GM12865 (cell line): ENCODE measurements around the gene CHCHD6.

ENCODE experiments used
- DNase-seq: peaks from one replicate; pipeline ENCODE4 v3.0.0; 2010; ENCODE audit warnings: low read depth
- H3K4me3 ChIP-seq: 2 replicates; pipeline ENCODE4 v1.5.1; 2011; ENCODE audit warnings: mild to moderate bottlenecking, low read depth, low read length, control low read depth
- CTCF ChIP-seq: IDR thresholded peaks from 2 replicates; pipeline ENCODE4 v1.5.1; 2011; ENCODE audit warnings: low read length, control low read depth, low read depth, inconsistent platforms; ENCODE audit not compliant: insufficient read depth; ENCODE audit errors: missing control alignments

Gene CHCHD6

DNA sequence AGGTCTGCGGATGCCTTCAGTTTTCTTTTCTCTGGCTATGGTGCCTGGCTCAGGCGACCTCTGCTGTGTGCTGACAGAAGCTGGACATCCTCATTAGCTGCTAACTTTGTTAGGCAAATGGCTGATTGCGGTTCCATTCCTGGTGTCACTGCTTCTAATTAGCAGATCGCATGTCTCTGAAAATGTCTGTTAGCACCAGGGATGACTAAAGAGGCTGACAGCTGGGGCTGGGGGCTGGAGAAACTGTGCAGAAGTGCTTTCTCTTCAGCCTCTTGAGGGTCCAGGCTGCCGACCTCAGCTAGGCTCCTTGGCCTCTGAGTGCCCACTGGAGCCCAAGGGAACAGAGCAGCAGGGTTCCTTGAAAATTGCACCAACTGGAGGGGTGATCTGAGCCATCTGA lies 39.3 kb downstream of the CHCHD6 start:
- TF ChIP-seq CTCF = no peak
- H3K4me3 ChIP-seq = no peak overlapping the region
- DNase-seq = no peak

DNA sequence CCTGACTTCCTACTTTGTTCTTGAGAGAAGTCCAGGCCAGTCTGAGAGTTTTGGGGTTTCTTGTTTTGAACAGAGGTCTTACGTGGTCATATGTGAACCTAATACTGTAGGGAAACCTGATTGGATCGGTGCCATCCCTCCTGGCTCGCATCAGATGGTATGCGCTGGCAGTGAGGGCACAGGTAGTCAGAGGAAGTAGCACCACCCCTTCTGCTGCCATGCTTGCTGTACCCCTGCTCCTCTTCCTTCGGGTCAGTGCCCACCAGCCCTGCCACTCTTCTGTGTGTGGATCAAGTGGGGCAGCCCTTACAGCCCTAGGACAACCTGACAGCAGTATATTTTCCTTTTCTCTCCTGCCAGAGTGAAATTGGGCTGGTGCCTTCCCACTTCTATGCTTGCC lies 39.7 kb downstream of the CHCHD6 start:
- DNase-seq = no peak
- H3K4me3 ChIP-seq = no peak overlapping the region
- TF ChIP-seq CTCF = no peak

DNA sequence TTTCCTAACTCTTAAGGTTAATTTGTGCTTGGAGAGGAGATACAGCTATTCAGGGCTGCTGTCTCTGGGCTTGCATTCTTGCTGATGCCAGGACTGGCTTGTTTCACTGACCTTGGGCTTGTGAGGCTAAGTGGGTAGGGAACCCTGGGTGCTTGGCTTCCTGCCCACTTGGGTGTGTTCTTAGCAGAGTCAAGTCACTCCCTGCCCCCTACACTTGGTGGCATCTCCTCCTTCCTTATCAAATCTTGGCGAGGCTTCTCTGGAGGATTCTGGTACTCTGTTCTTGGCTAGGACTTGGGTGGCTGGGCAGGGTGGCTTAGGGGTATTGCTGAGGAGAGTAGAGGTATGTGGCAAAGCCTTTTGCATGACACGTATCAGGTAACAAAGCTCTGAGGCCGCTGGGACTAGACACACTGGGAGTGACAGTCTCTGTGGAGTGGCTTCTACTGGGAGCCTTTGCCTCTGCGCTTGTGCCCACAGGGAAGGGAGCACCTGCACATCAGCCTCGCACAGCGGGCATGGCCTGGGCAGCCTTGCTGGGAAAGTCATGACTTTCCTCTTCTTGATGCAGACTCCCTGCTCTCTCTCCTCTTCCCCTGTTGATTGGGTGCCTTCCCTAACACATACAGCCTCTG lies 41.8 kb downstream of the CHCHD6 start:
- no peak for DNase-seq
- H3K4me3 ChIP-seq = no peak overlapping the region
- no peak for TF ChIP-seq CTCF

DNA sequence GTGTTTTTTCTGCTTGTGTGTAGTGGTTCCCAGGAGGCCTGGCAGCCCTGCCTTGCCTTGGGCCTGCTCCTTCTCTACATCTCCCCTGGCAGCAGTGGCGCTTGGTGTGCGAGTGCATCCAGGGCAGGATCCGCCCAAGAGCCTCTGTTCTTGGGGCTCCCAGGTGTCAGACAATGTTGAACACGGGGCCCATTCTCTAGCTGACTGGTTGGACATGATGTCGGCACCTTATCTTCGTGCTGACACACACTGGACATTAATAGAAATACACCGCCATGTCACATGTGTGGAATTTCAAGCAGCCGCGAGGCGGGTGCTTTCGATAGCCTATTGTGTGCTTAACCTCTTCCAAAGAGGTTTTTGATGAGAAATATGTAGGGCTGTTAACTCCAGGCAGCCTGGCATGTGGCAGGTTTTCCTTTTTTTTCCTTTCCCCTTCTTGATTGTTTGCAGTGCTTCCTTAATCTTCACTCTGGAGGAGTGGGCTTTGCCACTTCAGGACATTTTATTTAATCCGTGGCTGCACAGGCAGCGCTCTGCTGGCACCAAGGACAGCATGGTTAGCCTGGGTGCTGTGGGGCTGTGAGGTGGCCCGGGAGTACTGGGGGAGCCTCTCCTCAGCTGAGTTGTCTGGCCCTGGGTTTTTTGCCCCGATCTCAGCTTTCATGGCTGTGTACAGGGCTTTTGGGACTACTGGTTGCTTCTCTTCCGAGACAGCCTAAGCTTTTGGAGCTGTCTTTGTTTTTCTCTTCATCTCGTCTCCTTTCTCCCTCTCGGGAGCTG lies 42.5 kb downstream of the CHCHD6 start:
- TF ChIP-seq CTCF = no peak
- DNase-seq = no peak

GRCh38 chr3:126747768-126748167 lies 43.7 kb downstream of the CHCHD6 start:
- no peak for DNase-seq
- H3K4me3 ChIP-seq = no peak overlapping the region
- TF ChIP-seq CTCF = no peak

More for the DNA sequence above, 42.5 kb downstream of the CHCHD6 start:
- no peak overlapping the region for H3K4me3 ChIP-seq

- no peak overlapping the region for H3K4me3 ChIP-seq
- DNase-seq = no peak
- TF ChIP-seq CTCF = no peak
Observed at GRCh38 chr3:126748701-126749546, 44.9 kb downstream of the CHCHD6 start.
